MCF 10A (cell line): ENCODE data around the gene WNK1. TPM values are rescaled to one million over a fixed set of nuclear protein-coding genes. Genes with fewer than 3 reads are reported as not detected.

Source experiments
- BruUV-seq: library from RNA; stranded (reverse); fragments of 400-500 nt; replicated peaks from 2 replicates; lab custom pipeline; 2021; lab: Mats Ljungman, UMichigan
- CTCF ChIA-PET: fragments of 300-600 bp; sonication (Branson Sonifier 250); formaldehyde crosslinking; extraction: SDS; loops from one replicate; lab custom pipeline; 2021; ENCODE audit warnings: antibody characterized with exemption, inconsistent platforms; lab: Yijun Ruan, JAX
- POLR2A ChIA-PET: fragments of 300-600, 350-650 bp; sonication (Branson Sonifier 250); formaldehyde crosslinking; extraction: SDS; loops from one replicate; lab custom pipeline; 2020; ENCODE audit warnings: antibody characterized with exemption, inconsistent platforms; lab: Yijun Ruan, JAX
- DNase-seq: peaks from one replicate; pipeline ENCODE4 v3.0.0-alpha.2; 2018; ENCODE audit not compliant: unreplicated experiment
- H3K27ac Mint-ChIP-seq: one replicate; pipeline ENCODE4 v1.8.0; 2022; ENCODE audit warnings: mild to moderate bottlenecking, low read depth, mixed read lengths; ENCODE audit not compliant: unreplicated experiment
- H3K27me3 Mint-ChIP-seq: one replicate; pipeline ENCODE4 v1.8.0; 2022; ENCODE audit warnings: mixed read lengths; ENCODE audit not compliant: insufficient read depth, unreplicated experiment
- H3K36me3 Mint-ChIP-seq: one replicate; pipeline ENCODE4 v1.8.0; 2022; ENCODE audit warnings: mild to moderate bottlenecking, moderate library complexity, mixed read lengths; ENCODE audit not compliant: insufficient read depth, unreplicated experiment
- H3K4me1 Mint-ChIP-seq: one replicate; pipeline ENCODE4 v1.8.0; 2022; ENCODE audit warnings: mixed read lengths; ENCODE audit not compliant: insufficient read depth, unreplicated experiment
- H3K4me3 Mint-ChIP-seq: one replicate; pipeline ENCODE4 v1.8.0; 2022; ENCODE audit warnings: mild to moderate bottlenecking, moderate library complexity, mixed read lengths; ENCODE audit not compliant: unreplicated experiment
- H3K9me3 Mint-ChIP-seq: one replicate; pipeline ENCODE4 v1.8.0; 2022; ENCODE audit warnings: mixed read lengths; ENCODE audit not compliant: unreplicated experiment
- intact Hi-C: fragments of 100-400 bp; cut with micrococcal nuclease; formaldehyde crosslinking; loops from 2 replicates; pipeline ENCODE4 v1.14.1; 2022
- total RNA-seq: library from RNA; stranded (reverse); gene quantifications from 2 replicates; pipeline ENCODE4 v1.2.3, GENCODE V29; 2022
- TF ChIP-seq, protein P1 (sequence below): fragments of 200-600 bp; IDR thresholded peaks from one replicate; pipeline ENCODE4 v1.8.0; 2022; ENCODE audit warnings: antibody characterized with exemption, mild to moderate bottlenecking; ENCODE audit not compliant: unreplicated experiment

WNK1 gene
- total RNA-seq, 1 experiment from 2014 or later = 139 TPM

GRCh38 chr12:726281-727140 is 25.9 kb upstream of the WNK1 start:
- Mint-ChIP-seq H3K27ac (peak overlapping the region; percentile 86), H3K9me3 (no peaks in the 10 kb centered on the region), H3K36me3 (no peaks in the 10 kb centered on the region), H3K4me1 (peaks cover 30% of the 10 kb centered on the region), H3K4me3 (no peak overlapping the region), H3K27me3 (no peaks in the 10 kb centered on the region)
- ChIA-PET CTCF (interaction anchor here (0.5 to 3.9 kb wide), 6 partner anchors 11 to 365 kb away, joined by 3 to 36 read pairs (median 4); partner anchors contain the start of gene WNK1), POLR2A (interaction anchor here (0.6 to 2.9 kb wide), 14 partner anchors 12 to 338 kb away, joined by 3 to 19 read pairs (median 4); partner anchors contain the start of gene KDM5A)
- intact Hi-C loops = no loop called here
- DNase-seq = peak; percentile 58
- TF ChIP-seq, protein P1, sequence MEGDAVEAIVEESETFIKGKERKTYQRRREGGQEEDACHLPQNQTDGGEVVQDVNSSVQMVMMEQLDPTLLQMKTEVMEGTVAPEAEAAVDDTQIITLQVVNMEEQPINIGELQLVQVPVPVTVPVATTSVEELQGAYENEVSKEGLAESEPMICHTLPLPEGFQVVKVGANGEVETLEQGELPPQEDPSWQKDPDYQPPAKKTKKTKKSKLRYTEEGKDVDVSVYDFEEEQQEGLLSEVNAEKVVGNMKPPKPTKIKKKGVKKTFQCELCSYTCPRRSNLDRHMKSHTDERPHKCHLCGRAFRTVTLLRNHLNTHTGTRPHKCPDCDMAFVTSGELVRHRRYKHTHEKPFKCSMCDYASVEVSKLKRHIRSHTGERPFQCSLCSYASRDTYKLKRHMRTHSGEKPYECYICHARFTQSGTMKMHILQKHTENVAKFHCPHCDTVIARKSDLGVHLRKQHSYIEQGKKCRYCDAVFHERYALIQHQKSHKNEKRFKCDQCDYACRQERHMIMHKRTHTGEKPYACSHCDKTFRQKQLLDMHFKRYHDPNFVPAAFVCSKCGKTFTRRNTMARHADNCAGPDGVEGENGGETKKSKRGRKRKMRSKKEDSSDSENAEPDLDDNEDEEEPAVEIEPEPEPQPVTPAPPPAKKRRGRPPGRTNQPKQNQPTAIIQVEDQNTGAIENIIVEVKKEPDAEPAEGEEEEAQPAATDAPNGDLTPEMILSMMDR = no peak
- BruUV-seq = no TSS peak

DNA sequence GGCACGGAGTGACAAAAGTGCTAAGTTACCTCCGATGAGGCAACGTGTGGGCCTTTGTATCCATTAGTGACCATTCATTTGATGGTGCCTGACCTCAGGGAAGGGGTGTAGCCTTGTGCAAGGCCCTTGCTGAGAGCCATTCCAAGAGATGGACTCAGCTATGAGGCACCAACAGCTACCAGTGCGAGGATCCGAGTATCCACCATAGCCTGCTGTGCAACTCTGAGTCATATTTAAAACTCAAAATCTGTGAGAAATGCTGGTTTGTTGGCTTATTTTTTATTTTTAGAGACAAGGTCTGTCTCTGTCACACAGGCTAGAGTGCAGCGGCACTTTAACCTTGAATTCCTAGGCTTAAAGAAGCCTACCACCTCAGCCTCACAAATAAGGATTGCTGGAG is 25.1 kb upstream of the WNK1 start:
- Mint-ChIP-seq H3K4me3 (no peak overlapping the region), H3K27ac (no peak overlapping the region), H3K27me3 (no peaks in the 10 kb centered on the region), H3K36me3 (no peaks in the 10 kb centered on the region), H3K9me3 (no peaks in the 10 kb centered on the region), H3K4me1 (peaks cover 25% of the 10 kb centered on the region)
- TF ChIP-seq, protein P1 = no peak
- intact Hi-C loops = no loop called here
- ChIA-PET POLR2A (interaction anchor here (1.0 to 2.9 kb wide), 8 partner anchors 11 to 156 kb away, joined by 3 to 19 read pairs (median 4); no protein-coding TSS in a partner anchor), CTCF (interaction anchor here (0.8 to 3.9 kb wide), 7 partner anchors 10 to 158 kb away, joined by 3 to 36 read pairs (median 4); partner anchors contain the start of gene WNK1)
- BruUV-seq = no TSS peak
- no peak for DNase-seq

- no TSS peak for BruUV-seq
- Mint-ChIP-seq H3K9me3 (no peaks in the 10 kb centered on the region), H3K27ac (no peak overlapping the region), H3K4me3 (no peak overlapping the region), H3K36me3 (no peaks in the 10 kb centered on the region), H3K27me3 (no peaks in the 10 kb centered on the region), H3K4me1 (peaks cover 24% of the 10 kb centered on the region)
- intact Hi-C loops = no loop called here
- TF ChIP-seq, protein P1 = no peak
- no peak for DNase-seq
- CTCF ChIA-PET = interaction anchor here (0.6 to 3.9 kb wide), 5 partner anchors 12 to 312 kb away, joined by 3 to 36 read pairs (median 4); partner anchors contain the start of gene WNK1
- POLR2A ChIA-PET = interaction anchor here (0.6 to 2.9 kb wide), 8 partner anchors 8 to 96 kb away, joined by 3 to 19 read pairs (median 4); no protein-coding TSS in a partner anchor
Measured at GRCh38 chr12:728781-729180, 23.6 kb upstream of the WNK1 start.

DNA sequence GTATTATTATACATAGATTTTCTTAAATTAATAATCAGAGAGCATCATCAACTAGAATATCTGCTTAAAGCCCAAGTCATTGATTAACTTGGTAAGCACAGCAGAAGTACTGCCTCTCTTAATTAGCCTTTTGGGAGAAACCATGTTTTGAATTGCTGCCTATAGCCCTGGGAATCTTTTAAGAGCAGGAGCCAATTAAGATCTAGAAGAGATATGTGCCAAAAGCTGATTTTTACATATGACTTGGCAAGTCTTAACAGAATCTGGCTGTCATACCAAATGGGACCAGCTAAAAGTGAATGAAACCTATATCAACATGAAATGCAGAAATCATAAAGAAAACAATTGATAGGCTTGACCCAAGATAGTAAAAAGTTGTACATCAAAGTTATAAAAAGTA is 23.2 kb upstream of the WNK1 start:
- Mint-ChIP-seq H3K4me3 (no peak overlapping the region), H3K27ac (no peak overlapping the region), H3K36me3 (no peaks in the 10 kb centered on the region), H3K4me1 (peaks cover 21% of the 10 kb centered on the region), H3K27me3 (no peaks in the 10 kb centered on the region), H3K9me3 (no peaks in the 10 kb centered on the region)
- TF ChIP-seq, protein P1 = no peak
- CTCF ChIA-PET = interaction anchor here (0.6 to 3.9 kb wide), 7 partner anchors 11 to 853 kb away, joined by 3 to 36 read pairs (median 4); partner anchors contain the start of gene WNK1
- POLR2A ChIA-PET = interaction anchor here (1.1 to 2.7 kb wide), 3 partner anchors 10 to 26 kb away, joined by 3 to 19 read pairs (median 11); no protein-coding TSS in a partner anchor
- intact Hi-C loops = no loop called here
- no peak for DNase-seq
- no TSS peak for BruUV-seq
